ENCODE data around the gene P3H3. TPM values are rescaled to one million over a fixed set of nuclear protein-coding genes. Genes with fewer than 3 reads are reported as not detected.

P3H3 gene
- total and polyA plus RNA-seq, 2 experiments from 2014 or later, result 16.4 to 38.2 TPM

- 0 out of 2 replicates have a peak overlapping the region, but pooled peaks have one; percentile 21 for H3K27ac Mint-ChIP-seq
- no peaks in the 10 kb centered on the region for H3K9me3 Mint-ChIP-seq
- peaks cover 15% of the 10 kb centered on the region for H3K4me1 Mint-ChIP-seq
- no peak overlapping the region for H3K27ac ChIP-seq (ENCODE audit: low read depth)
- no peak overlapping the region for H2AFZ ChIP-seq
- peaks cover 36% of the 10 kb centered on the region for H3K79me2 ChIP-seq (replicated peaks; ENCODE audit: insufficient read depth)
- H3K4me3 ChIP-seq, result peak overlapping the region; percentile 80
- peaks cover 31% of the 10 kb centered on the region for H3K27me3 Mint-ChIP-seq (ENCODE audit: insufficient read depth, low read depth, poor library complexity)
- H3K4me3 Mint-ChIP-seq, result peak overlapping the region; percentile 95
- DNase-seq (ENCODE audit: low spot score), result no peak
- H3K36me3 Mint-ChIP-seq (ENCODE audit: low read depth), result peaks cover 49% of the 10 kb centered on the region
- peaks cover 19% of the 10 kb centered on the region for H3K4me1 ChIP-seq (ENCODE audit: insufficient read depth)
- H3K4me2 ChIP-seq, result peak overlapping the region; percentile 78
- H3K36me3 ChIP-seq (ENCODE audit: insufficient read depth), result peaks cover 21% of the 10 kb centered on the region
- H3K27me3 ChIP-seq (ENCODE audit: insufficient read depth), result no peaks in the 10 kb centered on the region
- ATAC-seq, result no peak
- no peak for TF ChIP-seq ZNF114 (CRISPR knock-in tag; IDR thresholded peaks at IDR 0.05)
- no peak for TF ChIP-seq ZNF462 (CRISPR knock-in tag; IDR thresholded peaks at IDR 0.05)
- no peak for TF ChIP-seq NANOG (IDR thresholded peaks at IDR 0.05; ENCODE audit: borderline replicate concordance)
- no peak for TF ChIP-seq ETS1 (IDR thresholded peaks at IDR 0.05)
- no peak for TF ChIP-seq EZH2 (IDR thresholded peaks at IDR 0.05; ENCODE audit: low read depth, unreplicated experiment)
- no peak for TF ChIP-seq CREB1 (CRISPR knock-in tag; IDR thresholded peaks at IDR 0.05; ENCODE audit: low read depth)
- no peak for TF ChIP-seq STAT1 (IDR thresholded peaks at IDR 0.05; ENCODE audit: unreplicated experiment)
- no peak for TF ChIP-seq REST (IDR thresholded peaks at IDR 0.05; ENCODE audit: unreplicated experiment)
- no peak for TF ChIP-seq EZH2phosphoT487 (IDR thresholded peaks at IDR 0.05; ENCODE audit: unreplicated experiment)
- TF ChIP-seq CTCF (conservative IDR thresholded peaks at IDR 0.05; ENCODE audit: low read depth in 2 of 2), result no peak
- TF ChIP-seq JUNB (IDR thresholded peaks at IDR 0.05; ENCODE audit: unreplicated experiment), result no peak
- no peak for TF ChIP-seq POLR2AphosphoS5 (IDR thresholded peaks at IDR 0.05; ENCODE audit: low read depth)
- no peak for TF ChIP-seq ZNF331 (CRISPR knock-in tag; IDR thresholded peaks at IDR 0.05; ENCODE audit: low read depth)
- H4K20me1 ChIP-seq (replicated peaks; ENCODE audit: insufficient read depth), result peaks cover 4% of the 10 kb centered on the region; the same call in 1 of the 2 replicates
- no peaks in the 10 kb centered on the region for H3K9me2 ChIP-seq (ENCODE audit: insufficient read depth)
- H3F3A ChIP-seq (replicated peaks; ENCODE audit: low read depth), result peaks cover 14% of the 10 kb centered on the region; the same call in 1 of the 2 replicates
Measured at GRCh38 chr12:6849976-6850560, 21.9 kb downstream of the P3H3 start.
